SU-DHL-6 (cell line): ENCODE data around the gene CNOT6L.

ENCODE experiments used
- H2AFZ ChIP-seq: fragments of 200-600 bp; sonication (generic); 2 replicates; pipeline ENCODE4 v1.6.1; 2014; ENCODE audit warnings: low read depth, mild to moderate bottlenecking, moderate library complexity, mixed read lengths, antibody characterized with exemption, low read length; ENCODE audit not compliant: severe bottlenecking
- H3F3A ChIP-seq: fragments of 200-600 bp; shearing (Covaris generic); 2 replicates; pipeline ENCODE4 v1.6.0; 2016; ENCODE audit warnings: antibody characterized with exemption, mild to moderate bottlenecking; ENCODE audit not compliant: insufficient read depth
- H3K27ac ChIP-seq: fragments of 200-600 bp; sonication (generic); 2 replicates; pipeline ENCODE4 v1.5.1; 2016; ENCODE audit warnings: low read depth, mild to moderate bottlenecking, low read length, moderate library complexity, mixed read lengths
- H3K27me3 ChIP-seq: fragments of 200-600 bp; sonication (generic), shearing (Covaris generic); 2 replicates; pipeline ENCODE4 v1.6.0; 2014; ENCODE audit warnings: mild to moderate bottlenecking, low read length
- H3K36me3 ChIP-seq: fragments of 200-600 bp; sonication (generic); 2 replicates; pipeline ENCODE4 v1.6.1; 2014; ENCODE audit warnings: mild to moderate bottlenecking, low read length, mixed read lengths
- H3K4me2 ChIP-seq: fragments of 300-600, 200-600 bp; shearing (Covaris generic), sonication (generic); 2 replicates; pipeline ENCODE4 v1.6.0; 2014; ENCODE audit warnings: low read length, low read depth, mild to moderate bottlenecking; ENCODE audit not compliant: poor library complexity, severe bottlenecking
- H3K4me3 ChIP-seq: fragments of 200-600 bp; sonication (generic); 2 replicates; pipeline ENCODE4 v1.5.1; 2014; ENCODE audit warnings: antibody characterized with exemption, low read length, mild to moderate bottlenecking, mixed read lengths; ENCODE audit not compliant: insufficient read depth, poor library complexity, severe bottlenecking
- H3K79me2 ChIP-seq: fragments of 200-600 bp; sonication (generic); 2 replicates; pipeline ENCODE4 v1.6.1; 2014; ENCODE audit warnings: mild to moderate bottlenecking, low read length, moderate library complexity; ENCODE audit not compliant: insufficient read depth
- H3K9ac ChIP-seq: fragments of 200-600 bp; sonication (generic); 2 replicates; pipeline ENCODE4 v1.7.0; 2014; ENCODE audit warnings: mild to moderate bottlenecking, low read length
- H3K9me2 ChIP-seq: fragments of 200-600 bp; sonication (generic); replicated peaks from 2 replicates; pipeline ENCODE4 v1.6.1; 2014; ENCODE audit warnings: low read length; ENCODE audit not compliant: insufficient read depth
- H3K9me3 ChIP-seq: fragments of 200-600 bp; sonication (generic); 2 replicates; pipeline ENCODE4 v1.6.1; 2014; ENCODE audit warnings: low read length, mixed read lengths; ENCODE audit not compliant: insufficient read depth
- H4K20me1 ChIP-seq: fragments of 200-600 bp; sonication (generic); 2 replicates; pipeline ENCODE4 v1.6.1; 2014; ENCODE audit warnings: low read depth, mild to moderate bottlenecking, antibody characterized with exemption, low read length, moderate library complexity, mixed read lengths
- CTCF ChIP-seq: fragments of 200-600 bp; sonication (generic); IDR thresholded peaks from one replicate; pipeline ENCODE4 v1.5.1; 2017; ENCODE audit warnings: antibody characterized with exemption, mild to moderate bottlenecking, low read length, moderate library complexity; ENCODE audit not compliant: insufficient read depth, poor library complexity, severe bottlenecking
- EZH2phosphoT487 ChIP-seq: fragments of 200-600 bp; sonication (generic), shearing (Covaris generic); conservative IDR thresholded peaks from 2 replicates; pipeline ENCODE4 v1.6.1; 2018; ENCODE audit warnings: mild to moderate bottlenecking, antibody characterized with exemption, low read length, moderate library complexity, mixed read lengths

CNOT6L gene

DNA sequence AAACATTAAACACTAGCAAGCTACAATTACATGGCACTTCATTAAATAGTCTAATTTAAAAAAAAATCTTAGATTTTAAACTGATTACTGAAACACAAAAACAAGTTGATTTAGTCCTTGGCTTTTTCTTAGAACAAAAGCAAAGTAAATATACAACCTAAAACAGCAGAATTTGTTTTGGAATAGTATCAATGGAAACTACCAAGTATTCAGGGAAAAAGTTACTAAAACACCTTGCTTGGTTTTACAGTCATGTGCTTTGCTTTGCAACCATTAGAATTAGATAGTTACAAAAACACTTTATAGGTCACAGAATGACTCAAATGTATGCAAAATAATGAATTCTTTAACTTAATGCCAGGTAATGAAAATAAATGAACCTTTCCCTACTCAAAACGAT, 105.3 kb downstream of the CNOT6L start:
- no peaks in the 10 kb centered on the region for H3K36me3 ChIP-seq
- no peak for TF ChIP-seq EZH2phosphoT487
- no peak for TF ChIP-seq CTCF
- H3K4me3 ChIP-seq = no peak overlapping the region
- H3K27me3 ChIP-seq = no peaks in the 10 kb centered on the region
- no peaks in the 10 kb centered on the region for H4K20me1 ChIP-seq
- no peaks in the 10 kb centered on the region for H3K9me3 ChIP-seq
- H3F3A ChIP-seq = no peaks in the 10 kb centered on the region
- H3K9me2 ChIP-seq = no peaks in the 10 kb centered on the region
- no peak overlapping the region for H3K27ac ChIP-seq
- H3K4me2 ChIP-seq = no peak overlapping the region
- no peak overlapping the region for H2AFZ ChIP-seq
- H3K79me2 ChIP-seq = no peaks in the 10 kb centered on the region
- no peak overlapping the region for H3K9ac ChIP-seq

GRCh38 chr4:77712675-77713074, 106.5 kb downstream of the CNOT6L start:
- no peaks in the 10 kb centered on the region for H3K9me2 ChIP-seq

GRCh38 chr4:77711469-77711868, 107.7 kb downstream of the CNOT6L start:
- H2AFZ ChIP-seq = no peak overlapping the region
- H3K9me3 ChIP-seq = no peaks in the 10 kb centered on the region
- H3F3A ChIP-seq = no peaks in the 10 kb centered on the region
- no peak overlapping the region for H3K4me2 ChIP-seq
- TF ChIP-seq CTCF (no peak), EZH2phosphoT487 (no peak)
- no peak overlapping the region for H3K9ac ChIP-seq
- no peaks in the 10 kb centered on the region for H3K79me2 ChIP-seq
- no peaks in the 10 kb centered on the region for H3K36me3 ChIP-seq
- H3K27ac ChIP-seq = no peak overlapping the region
- H3K4me3 ChIP-seq = no peak overlapping the region
- no peaks in the 10 kb centered on the region for H4K20me1 ChIP-seq
- H3K9me2 ChIP-seq = no peaks in the 10 kb centered on the region
- H3K27me3 ChIP-seq = no peaks in the 10 kb centered on the region

More at GRCh38 chr4:77712675-77713074, 106.5 kb downstream of the CNOT6L start:
- no peak overlapping the region for H3K4me3 ChIP-seq
- no peak overlapping the region for H3K9ac ChIP-seq
- H3K36me3 ChIP-seq = no peaks in the 10 kb centered on the region
- H3K9me3 ChIP-seq = no peaks in the 10 kb centered on the region
- H3F3A ChIP-seq = no peaks in the 10 kb centered on the region
- no peak overlapping the region for H2AFZ ChIP-seq
- H3K4me2 ChIP-seq = no peak overlapping the region
- no peak overlapping the region for H3K27ac ChIP-seq
- no peaks in the 10 kb centered on the region for H4K20me1 ChIP-seq
- H3K79me2 ChIP-seq = no peaks in the 10 kb centered on the region
- no peak for TF ChIP-seq CTCF
- no peak for TF ChIP-seq EZH2phosphoT487
- no peaks in the 10 kb centered on the region for H3K27me3 ChIP-seq
